HG02852 (cell line): ENCODE results near the gene RABL6.
A peak's percentile ranks its signal among the peaks of the same experiment; 100 is the strongest.

Experiments used
- ATAC-seq: cut with Tn5 transposase; IDR thresholded peaks from one replicate; pipeline ENCODE4 v1.9.1; 2021; ENCODE audit warnings: mild to moderate bottlenecking, moderate library complexity; ENCODE audit not compliant: unreplicated experiment

The RABL6 gene

GRCh38 chr9:136844761-136845464, 37.2 kb downstream of the RABL6 start:
- no peak for ATAC-seq

GRCh38 chr9:136845465-136846260, 37.9 kb downstream of the RABL6 start:
- ATAC-seq = no peak

GRCh38 chr9:136846376-136847087, 38.8 kb downstream of the RABL6 start:
- no peak for ATAC-seq

GRCh38 chr9:136847088-136847825, 39.5 kb downstream of the RABL6 start:
- ATAC-seq = no peak

GRCh38 chr9:136847826-136848392, 40.2 kb downstream of the RABL6 start:
- no peak for ATAC-seq

DNA sequence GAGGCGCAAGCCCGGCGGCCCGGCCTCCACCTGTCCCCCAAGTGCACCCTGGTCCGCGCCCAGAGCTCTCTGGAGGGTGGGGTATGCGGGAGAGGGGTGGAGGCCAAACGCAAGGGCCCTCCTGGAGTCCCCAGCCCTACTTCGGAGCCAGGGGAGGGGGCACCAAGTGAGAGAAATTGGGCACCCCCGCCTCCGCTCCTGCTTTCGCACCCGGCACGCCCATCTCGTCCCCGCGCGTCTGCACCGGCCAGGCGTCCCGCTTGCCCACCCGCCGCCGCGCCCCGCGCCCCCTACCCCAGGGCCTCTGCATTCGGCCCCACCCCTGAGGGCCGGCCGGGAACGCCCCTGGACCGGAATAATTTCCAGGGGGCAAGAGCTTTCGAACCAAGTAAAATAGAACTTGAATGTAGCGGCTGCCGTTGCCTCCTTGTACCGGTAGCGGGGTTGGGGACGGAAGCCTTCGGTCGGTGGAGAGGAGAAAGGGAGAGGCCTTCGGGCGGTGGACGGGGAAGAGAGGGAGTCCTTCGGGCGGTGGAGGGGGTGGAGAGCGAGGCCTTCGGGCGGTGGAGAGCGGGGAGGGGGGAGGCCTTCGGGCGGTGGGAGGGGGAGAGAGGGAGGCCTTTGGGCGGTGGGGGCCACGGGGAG, 40.8 kb downstream of the RABL6 start:
- ATAC-seq = no peak

GRCh38 chr9:136849038-136849959, 41.6 kb downstream of the RABL6 start, which contains the start of gene PHPT1:
Gene PHPT1 (plus strand): TSS chr9:136849409. CDS start chr9:136849431, 22 bp downstream.
- ATAC-seq = peak; percentile 85

GRCh38 chr9:136849960-136850865, 42.5 kb downstream of the RABL6 start:
- no peak for ATAC-seq

- no peak for ATAC-seq
Observed at GRCh38 chr9:136850866-136851775, 43.4 kb downstream of the RABL6 start.

DNA sequence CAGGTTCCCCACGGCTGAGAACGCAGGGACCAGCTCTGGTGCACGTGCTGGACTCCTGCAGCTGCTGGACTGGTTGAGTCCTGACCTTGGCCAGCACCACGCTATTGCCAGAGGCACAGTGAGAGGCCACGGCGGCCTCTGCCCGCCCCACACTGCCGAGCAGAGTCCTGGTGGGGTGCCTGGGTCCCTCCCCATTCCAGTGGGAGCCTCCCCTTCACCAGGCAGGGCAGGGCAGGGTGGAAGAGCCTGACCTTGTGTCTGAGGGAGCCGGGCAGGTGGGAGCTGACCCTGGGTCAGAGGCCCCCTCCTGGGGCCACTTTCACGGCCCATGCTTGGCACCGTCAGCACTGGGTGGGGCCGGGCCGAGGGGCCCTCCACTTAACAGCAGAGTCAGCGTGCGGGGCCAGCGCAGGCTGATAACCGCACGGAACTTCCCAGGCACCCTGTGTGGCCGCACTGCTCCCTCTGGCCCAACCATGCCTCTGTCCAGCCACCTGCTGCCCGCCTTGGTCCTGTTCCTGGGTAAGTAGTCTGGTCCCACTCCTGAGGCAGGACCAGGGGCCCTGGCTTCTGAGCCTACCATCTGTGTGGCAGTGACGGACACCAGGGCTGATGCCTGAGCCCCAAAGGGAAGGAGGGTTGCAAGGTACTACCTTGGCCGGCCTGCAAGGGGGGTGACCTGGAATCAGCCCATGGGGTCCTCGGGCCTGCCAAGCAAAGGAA, 44.4 kb downstream of the RABL6 start, which contains the start of gene MAMDC4:
TSS of gene MAMDC4 (plus strand) at position 406 of the 723 bp plus-strand sequence. CDS start at position 477, 71 bp downstream.
- no peak for ATAC-seq

DNA sequence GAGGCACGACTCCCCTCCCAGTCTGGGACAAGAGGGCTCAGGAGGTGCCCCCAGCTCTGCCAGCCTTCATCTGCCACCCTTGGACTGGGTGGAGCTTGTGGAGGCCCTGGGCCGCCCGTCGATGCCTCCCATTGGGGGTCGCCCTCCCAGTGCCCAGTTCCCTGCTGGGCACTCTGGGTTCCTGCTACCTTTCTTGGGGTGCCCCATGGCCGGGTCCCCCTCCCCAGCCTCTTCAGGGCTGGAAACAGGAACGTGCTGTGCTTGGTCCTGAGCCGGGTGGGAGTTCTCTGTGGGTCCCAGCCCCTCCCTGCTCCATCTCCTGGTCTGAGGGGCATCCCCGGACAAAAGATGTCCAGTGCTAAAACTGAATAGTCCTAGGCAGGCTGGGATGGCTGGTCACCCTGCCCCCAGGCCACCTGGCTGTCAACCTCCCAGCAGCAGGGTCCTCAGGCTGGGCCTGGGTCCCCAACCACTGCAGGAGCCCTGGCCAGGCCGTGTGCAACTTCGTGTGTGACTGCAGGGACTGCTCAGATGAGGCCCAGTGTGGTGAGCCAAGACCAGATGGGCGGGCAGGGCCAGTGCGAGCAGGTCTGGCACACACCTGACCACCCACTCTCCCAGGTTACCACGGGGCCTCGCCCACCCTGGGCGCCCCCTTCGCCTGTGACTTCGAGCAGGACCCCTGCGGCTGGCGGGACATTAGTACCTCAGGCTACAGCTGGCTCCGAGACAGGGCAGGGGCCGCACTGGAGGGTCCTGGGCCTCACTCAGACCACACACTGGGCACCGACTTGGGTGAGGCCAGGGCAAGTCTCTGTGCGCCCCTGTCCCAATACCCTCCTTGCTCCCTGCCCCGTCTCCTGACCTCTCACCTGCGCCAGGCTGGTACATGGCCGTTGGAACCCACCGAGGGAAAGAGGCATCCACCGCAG, 45.2 kb downstream of the RABL6 start:
- ATAC-seq = no peak

DNA sequence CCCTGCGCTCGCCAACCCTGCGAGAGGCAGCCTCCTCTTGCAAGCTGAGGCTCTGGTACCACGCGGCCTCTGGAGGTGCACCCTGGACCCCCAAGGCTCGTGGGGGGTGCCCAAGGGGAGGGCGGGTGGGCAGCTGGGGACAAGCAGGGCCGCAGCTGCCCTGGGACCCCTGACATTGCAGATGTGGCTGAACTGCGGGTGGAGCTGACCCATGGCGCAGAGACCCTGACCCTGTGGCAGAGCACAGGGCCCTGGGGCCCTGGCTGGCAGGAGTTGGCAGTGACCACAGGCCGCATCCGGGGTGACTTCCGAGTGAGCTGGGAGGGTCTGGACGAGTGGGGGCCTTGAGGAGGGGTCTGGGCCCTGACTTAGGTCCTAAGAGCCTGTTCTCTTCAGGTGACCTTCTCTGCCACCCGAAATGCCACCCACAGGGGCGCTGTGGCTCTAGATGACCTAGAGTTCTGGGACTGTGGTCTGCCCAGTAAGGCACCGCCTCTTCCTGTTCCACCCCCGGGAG, 45.9 kb downstream of the RABL6 start:
- ATAC-seq = no peak

DNA sequence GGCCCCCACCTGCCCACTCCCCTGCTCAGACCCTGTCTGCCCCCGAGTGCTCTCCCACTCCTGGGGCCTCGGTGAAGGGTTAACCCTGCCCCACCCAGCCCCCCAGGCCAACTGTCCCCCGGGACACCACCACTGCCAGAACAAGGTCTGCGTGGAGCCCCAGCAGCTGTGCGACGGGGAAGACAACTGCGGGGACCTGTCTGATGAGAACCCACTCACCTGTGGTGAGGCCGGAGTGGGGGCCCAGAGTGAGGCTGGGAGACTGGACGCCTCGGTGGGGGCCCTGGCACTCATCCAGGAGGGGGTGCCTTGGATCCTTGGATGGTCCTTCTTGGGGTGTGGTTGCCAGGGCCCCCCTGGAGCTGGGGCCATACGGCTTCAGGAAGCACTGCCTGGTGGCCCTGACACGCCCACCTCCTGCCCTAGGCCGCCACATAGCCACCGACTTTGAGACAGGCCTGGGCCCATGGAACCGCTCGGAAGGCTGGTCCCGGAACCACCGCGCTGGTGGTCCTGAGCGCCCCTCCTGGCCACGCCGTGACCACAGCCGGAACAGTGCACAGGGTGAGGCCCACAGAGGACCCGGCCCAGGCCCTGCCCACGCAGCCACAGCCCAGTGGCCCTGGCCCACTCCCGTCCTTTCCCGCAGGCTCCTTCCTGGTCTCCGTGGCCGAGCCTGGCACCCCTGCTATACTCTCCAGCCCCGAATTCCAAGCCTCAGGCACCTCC, 46.5 kb downstream of the RABL6 start:
- no peak for ATAC-seq

DNA sequence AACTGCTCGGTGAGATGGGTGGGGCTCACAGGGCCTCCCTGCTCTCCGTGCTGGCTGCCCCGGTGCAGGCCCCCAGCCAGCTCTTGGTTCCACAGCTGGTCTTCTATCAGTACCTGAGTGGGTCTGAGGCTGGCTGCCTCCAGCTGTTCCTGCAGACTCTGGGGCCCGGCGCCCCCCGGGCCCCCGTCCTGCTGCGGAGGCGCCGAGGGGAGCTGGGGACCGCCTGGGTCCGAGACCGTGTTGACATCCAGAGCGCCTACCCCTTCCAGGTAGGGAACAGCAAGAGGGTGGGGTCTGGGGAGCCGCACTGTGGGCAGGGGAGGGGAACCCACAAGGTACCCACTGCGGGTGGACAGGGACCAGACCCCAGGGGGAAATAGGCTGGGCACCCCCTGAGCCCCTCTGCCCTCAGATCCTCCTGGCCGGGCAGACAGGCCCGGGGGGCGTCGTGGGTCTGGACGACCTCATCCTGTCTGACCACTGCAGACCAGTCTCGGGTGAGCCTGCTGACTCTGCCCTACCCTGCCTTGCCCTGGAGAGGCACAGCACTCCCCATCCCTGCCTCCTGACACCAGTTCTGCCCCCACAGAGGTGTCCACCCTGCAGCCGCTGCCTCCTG, 47.2 kb downstream of the RABL6 start:
- ATAC-seq = no peak
